ENCODE results near the gene TERT.
"Not testable (repeated sequence)": the region's sequence is repeated elsewhere in the genome, so short reads cannot be mapped to it uniquely, and the experiment has no call there.

DNA sequence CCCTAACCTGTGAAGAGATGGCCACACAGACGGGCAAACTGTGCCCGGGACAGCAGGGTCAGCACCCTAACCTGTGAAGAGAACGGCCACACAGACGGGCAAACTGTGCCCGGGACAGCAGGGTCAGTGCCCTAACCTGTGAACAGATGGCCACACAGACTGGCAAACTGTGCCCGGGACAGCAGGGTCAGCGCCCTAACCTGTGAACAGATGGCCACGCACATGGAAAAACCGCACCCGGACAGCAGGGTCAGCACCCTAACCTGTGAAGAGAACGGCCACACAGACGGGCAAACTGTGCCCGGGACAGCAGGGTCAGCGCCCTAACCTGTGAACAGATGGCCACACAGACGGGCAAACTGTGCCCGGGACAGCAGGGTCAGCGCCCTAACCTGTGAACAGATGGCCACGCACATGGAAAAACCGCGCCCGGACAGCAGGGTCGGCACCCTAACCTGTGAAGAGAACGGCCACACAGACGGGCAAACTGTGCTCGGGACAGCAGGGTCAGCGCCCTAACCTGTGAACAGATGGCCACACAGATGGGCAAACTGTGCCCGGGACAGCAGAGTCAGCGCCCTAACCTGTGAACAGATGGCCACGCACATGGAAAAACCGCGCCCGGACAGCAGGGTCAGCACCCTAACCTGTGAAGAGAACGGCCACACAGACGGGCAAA, 44.4 kb upstream of the TERT start:
- TF ChIP-seq, protein P1, sequence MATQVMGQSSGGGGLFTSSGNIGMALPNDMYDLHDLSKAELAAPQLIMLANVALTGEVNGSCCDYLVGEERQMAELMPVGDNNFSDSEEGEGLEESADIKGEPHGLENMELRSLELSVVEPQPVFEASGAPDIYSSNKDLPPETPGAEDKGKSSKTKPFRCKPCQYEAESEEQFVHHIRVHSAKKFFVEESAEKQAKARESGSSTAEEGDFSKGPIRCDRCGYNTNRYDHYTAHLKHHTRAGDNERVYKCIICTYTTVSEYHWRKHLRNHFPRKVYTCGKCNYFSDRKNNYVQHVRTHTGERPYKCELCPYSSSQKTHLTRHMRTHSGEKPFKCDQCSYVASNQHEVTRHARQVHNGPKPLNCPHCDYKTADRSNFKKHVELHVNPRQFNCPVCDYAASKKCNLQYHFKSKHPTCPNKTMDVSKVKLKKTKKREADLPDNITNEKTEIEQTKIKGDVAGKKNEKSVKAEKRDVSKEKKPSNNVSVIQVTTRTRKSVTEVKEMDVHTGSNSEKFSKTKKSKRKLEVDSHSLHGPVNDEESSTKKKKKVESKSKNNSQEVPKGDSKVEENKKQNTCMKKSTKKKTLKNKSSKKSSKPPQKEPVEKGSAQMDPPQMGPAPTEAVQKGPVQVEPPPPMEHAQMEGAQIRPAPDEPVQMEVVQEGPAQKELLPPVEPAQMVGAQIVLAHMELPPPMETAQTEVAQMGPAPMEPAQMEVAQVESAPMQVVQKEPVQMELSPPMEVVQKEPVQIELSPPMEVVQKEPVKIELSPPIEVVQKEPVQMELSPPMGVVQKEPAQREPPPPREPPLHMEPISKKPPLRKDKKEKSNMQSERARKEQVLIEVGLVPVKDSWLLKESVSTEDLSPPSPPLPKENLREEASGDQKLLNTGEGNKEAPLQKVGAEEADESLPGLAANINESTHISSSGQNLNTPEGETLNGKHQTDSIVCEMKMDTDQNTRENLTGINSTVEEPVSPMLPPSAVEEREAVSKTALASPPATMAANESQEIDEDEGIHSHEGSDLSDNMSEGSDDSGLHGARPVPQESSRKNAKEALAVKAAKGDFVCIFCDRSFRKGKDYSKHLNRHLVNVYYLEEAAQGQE (tag by site-specific recombination; IDR thresholded peaks at IDR 0.05): not testable (repeated sequence)
- TF ChIP-seq ZNF155 (tag by site-specific recombination; IDR thresholded peaks at IDR 0.05); SETDB1 (IDR thresholded peaks at IDR 0.05; ENCODE audit: insufficient read length, low read length); YY1 (tag by site-specific recombination; IDR thresholded peaks at IDR 0.05); ZBTB21 (tag by site-specific recombination; IDR thresholded peaks at IDR 0.05); MEIS1 (CRISPR knock-in tag; IDR thresholded peaks at IDR 0.05; ENCODE audit: borderline replicate concordance); KLF1 (tag by site-specific recombination; IDR thresholded peaks at IDR 0.05); ZNF549 (tag by site-specific recombination; IDR thresholded peaks at IDR 0.05); ZNF132 (tag by site-specific recombination; IDR thresholded peaks at IDR 0.05; ENCODE audit: borderline replicate concordance): not testable (repeated sequence)
- TF ChIP-seq, protein P2, sequence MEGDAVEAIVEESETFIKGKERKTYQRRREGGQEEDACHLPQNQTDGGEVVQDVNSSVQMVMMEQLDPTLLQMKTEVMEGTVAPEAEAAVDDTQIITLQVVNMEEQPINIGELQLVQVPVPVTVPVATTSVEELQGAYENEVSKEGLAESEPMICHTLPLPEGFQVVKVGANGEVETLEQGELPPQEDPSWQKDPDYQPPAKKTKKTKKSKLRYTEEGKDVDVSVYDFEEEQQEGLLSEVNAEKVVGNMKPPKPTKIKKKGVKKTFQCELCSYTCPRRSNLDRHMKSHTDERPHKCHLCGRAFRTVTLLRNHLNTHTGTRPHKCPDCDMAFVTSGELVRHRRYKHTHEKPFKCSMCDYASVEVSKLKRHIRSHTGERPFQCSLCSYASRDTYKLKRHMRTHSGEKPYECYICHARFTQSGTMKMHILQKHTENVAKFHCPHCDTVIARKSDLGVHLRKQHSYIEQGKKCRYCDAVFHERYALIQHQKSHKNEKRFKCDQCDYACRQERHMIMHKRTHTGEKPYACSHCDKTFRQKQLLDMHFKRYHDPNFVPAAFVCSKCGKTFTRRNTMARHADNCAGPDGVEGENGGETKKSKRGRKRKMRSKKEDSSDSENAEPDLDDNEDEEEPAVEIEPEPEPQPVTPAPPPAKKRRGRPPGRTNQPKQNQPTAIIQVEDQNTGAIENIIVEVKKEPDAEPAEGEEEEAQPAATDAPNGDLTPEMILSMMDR (tag by site-specific recombination; IDR thresholded peaks at IDR 0.05): not testable (repeated sequence)
- TF ChIP-seq, protein P3, sequence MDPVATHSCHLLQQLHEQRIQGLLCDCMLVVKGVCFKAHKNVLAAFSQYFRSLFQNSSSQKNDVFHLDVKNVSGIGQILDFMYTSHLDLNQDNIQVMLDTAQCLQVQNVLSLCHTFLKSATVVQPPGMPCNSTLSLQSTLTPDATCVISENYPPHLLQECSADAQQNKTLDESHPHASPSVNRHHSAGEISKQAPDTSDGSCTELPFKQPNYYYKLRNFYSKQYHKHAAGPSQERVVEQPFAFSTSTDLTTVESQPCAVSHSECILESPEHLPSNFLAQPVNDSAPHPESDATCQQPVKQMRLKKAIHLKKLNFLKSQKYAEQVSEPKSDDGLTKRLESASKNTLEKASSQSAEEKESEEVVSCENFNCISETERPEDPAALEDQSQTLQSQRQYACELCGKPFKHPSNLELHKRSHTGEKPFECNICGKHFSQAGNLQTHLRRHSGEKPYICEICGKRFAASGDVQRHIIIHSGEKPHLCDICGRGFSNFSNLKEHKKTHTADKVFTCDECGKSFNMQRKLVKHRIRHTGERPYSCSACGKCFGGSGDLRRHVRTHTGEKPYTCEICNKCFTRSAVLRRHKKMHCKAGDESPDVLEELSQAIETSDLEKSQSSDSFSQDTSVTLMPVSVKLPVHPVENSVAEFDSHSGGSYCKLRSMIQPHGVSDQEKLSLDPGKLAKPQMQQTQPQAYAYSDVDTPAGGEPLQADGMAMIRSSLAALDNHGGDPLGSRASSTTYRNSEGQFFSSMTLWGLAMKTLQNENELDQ (tag by site-specific recombination; IDR thresholded peaks at IDR 0.05; ENCODE audit: low read depth): not testable (repeated sequence)
- TF ChIP-seq, protein P4, sequence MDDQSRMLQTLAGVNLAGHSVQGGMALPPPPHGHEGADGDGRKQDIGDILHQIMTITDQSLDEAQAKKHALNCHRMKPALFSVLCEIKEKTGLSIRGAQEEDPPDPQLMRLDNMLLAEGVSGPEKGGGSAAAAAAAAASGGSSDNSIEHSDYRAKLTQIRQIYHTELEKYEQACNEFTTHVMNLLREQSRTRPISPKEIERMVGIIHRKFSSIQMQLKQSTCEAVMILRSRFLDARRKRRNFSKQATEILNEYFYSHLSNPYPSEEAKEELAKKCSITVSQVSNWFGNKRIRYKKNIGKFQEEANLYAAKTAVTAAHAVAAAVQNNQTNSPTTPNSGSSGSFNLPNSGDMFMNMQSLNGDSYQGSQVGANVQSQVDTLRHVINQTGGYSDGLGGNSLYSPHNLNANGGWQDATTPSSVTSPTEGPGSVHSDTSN (CRISPR knock-in tag; IDR thresholded peaks at IDR 0.05): not testable (repeated sequence)
- TF ChIP-seq, protein P5, sequence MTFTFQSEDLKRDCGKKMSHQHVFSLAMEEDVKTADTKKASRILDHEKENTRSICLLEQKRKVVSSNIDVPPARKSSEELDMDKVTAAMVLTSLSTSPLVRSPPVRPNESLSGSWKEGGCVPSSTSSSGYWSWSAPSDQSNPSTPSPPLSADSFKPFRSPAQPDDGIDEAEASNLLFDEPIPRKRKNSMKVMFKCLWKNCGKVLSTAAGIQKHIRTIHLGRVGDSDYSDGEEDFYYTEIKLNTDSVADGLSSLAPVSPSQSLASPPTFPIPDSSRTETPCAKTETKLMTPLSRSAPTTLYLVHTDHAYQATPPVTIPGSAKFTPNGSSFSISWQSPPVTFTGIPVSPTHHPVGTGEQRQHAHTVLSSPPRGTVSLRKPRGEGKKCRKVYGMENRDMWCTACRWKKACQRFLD (tag by site-specific recombination; IDR thresholded peaks at IDR 0.05): not testable (repeated sequence)
- TF ChIP-seq, protein P6, sequence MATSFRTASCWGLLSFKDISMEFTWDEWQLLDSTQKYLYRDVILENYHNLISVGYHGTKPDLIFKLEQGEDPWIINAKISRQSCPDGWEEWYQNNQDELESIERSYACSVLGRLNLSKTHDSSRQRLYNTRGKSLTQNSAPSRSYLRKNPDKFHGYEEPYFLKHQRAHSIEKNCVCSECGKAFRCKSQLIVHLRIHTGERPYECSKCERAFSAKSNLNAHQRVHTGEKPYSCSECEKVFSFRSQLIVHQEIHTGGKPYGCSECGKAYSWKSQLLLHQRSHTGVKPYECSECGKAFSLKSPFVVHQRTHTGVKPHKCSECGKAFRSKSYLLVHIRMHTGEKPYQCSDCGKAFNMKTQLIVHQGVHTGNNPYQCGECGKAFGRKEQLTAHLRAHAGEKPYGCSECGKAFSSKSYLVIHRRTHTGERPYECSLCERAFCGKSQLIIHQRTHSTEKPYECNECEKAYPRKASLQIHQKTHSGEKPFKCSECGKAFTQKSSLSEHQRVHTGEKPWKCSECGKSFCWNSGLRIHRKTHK (tag by site-specific recombination; IDR thresholded peaks at IDR 0.05): not testable (repeated sequence)
